MG63 (cell line): ENCODE data around the gene IFT122. TPM values are rescaled to one million over a fixed set of nuclear protein-coding genes. Genes with fewer than 3 reads are reported as not detected.
"Not testable (repeated sequence)": the region's sequence is repeated elsewhere in the genome, so short reads cannot be mapped to it uniquely, and the experiment has no call there.

ENCODE experiments used
- DNase-seq: peaks from one replicate; pipeline ENCODE4 v3.0.0-alpha.2; 2020
- H3K27me3 ChIP-seq: fragments of 250-450 bp; sonication (Bioruptor Pico); 2 replicates; pipeline ENCODE4 v1.5.1; 2020; ENCODE audit warnings: mild to moderate bottlenecking, moderate library complexity
- H3K36me3 ChIP-seq: fragments of 250-450 bp; sonication (Bioruptor Pico); 2 replicates; pipeline ENCODE4 v1.5.1; 2020; ENCODE audit warnings: mild to moderate bottlenecking, moderate library complexity
- H3K4me3 ChIP-seq: fragments of 250-450 bp; sonication (Bioruptor Pico); 2 replicates; pipeline ENCODE4 v1.5.1; 2020; ENCODE audit warnings: mild to moderate bottlenecking, moderate library complexity
- H3K9me3 ChIP-seq: fragments of 250-450 bp; sonication (Bioruptor Pico); 2 replicates; pipeline ENCODE4 v1.5.1; 2020; ENCODE audit warnings: mild to moderate bottlenecking, moderate library complexity
- total RNA-seq: library from RNA; depleted of rRNA; stranded (reverse); fragments of >200 nt; shearing (Covaris generic); gene quantifications from 2 replicates; pipeline ENCODE4 v1.2.3, GENCODE V29; 2014; ENCODE audit warnings: low replicate concordance; rRNA removed

Gene IFT122, protein sequence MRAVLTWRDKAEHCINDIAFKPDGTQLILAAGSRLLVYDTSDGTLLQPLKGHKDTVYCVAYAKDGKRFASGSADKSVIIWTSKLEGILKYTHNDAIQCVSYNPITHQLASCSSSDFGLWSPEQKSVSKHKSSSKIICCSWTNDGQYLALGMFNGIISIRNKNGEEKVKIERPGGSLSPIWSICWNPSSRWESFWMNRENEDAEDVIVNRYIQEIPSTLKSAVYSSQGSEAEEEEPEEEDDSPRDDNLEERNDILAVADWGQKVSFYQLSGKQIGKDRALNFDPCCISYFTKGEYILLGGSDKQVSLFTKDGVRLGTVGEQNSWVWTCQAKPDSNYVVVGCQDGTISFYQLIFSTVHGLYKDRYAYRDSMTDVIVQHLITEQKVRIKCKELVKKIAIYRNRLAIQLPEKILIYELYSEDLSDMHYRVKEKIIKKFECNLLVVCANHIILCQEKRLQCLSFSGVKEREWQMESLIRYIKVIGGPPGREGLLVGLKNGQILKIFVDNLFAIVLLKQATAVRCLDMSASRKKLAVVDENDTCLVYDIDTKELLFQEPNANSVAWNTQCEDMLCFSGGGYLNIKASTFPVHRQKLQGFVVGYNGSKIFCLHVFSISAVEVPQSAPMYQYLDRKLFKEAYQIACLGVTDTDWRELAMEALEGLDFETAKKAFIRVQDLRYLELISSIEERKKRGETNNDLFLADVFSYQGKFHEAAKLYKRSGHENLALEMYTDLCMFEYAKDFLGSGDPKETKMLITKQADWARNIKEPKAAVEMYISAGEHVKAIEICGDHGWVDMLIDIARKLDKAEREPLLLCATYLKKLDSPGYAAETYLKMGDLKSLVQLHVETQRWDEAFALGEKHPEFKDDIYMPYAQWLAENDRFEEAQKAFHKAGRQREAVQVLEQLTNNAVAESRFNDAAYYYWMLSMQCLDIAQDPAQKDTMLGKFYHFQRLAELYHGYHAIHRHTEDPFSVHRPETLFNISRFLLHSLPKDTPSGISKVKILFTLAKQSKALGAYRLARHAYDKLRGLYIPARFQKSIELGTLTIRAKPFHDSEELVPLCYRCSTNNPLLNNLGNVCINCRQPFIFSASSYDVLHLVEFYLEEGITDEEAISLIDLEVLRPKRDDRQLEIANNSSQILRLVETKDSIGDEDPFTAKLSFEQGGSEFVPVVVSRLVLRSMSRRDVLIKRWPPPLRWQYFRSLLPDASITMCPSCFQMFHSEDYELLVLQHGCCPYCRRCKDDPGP
- 25.3 and 45.7 TPM in 2 replicates for total RNA-seq

DNA sequence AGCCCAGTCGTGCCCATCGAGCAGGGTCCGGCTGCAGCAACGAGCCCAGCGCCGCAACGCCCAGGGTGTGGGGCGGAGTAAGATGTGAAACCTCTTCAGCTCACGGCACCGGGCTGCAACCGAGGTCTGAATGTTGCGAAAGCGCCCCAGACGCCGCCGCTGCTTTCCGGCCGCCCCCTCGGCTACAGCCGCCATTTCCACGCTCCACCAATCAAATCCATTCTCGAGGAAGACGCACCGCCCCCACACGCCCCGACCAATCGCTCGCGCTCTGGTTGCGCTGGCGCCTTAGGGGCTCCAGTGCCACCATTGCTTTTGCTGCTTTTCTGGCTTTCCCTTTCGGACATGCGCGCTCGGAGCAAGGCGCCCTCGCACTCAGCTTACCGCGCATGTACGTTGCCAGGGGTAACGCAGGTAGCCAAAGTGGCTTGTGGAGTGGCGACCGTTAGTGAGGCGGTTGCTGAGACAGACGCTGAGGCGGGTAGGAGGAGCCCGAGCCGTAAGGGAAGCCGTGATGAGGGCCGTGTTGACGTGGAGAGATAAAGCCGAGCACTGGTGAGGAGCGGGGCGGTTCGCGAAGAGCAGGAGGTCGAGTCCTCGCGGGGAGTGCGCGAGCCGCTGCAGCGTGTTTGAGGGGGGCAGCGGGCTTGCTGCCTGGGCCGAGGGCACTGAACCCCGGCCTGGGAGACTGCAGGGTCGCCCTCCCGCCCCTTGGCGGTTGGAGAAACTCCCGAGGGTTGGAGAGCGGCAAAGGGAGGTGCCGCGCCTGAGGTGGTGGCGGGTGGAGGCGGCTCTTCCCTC is at the start of gene IFT122, which contains the start of gene MBD4:
IFT122 (plus strand) TSS at position 408 of the 801 bp plus-strand sequence; CDS start at position 515, 107 bp downstream.
MBD4 (minus strand) TSS at position 132 of the 801 bp plus-strand sequence; CDS start at position 17, 115 bp downstream.
- peak; percentile 99 for DNase-seq
- H3K27me3 ChIP-seq: no peaks in the 10 kb centered on the region
- H3K4me3 ChIP-seq: peak within 1 kb of the TSS; percentile 91

GRCh38 chr3:129391583-129391982 is 48.4 kb upstream of the IFT122 start:
- H3K36me3 ChIP-seq: peaks cover 61% of the 10 kb centered on the region
- H3K27me3 ChIP-seq, H3K9me3 ChIP-seq, DNase-seq, H3K4me3 ChIP-seq: not testable (repeated sequence)

More for the DNA sequence above, at the start of gene IFT122, which contains the start of gene MBD4:
- peaks cover 26% of the 10 kb centered on the region for H3K36me3 ChIP-seq
- H3K9me3 ChIP-seq: no peaks in the 10 kb centered on the region

DNA sequence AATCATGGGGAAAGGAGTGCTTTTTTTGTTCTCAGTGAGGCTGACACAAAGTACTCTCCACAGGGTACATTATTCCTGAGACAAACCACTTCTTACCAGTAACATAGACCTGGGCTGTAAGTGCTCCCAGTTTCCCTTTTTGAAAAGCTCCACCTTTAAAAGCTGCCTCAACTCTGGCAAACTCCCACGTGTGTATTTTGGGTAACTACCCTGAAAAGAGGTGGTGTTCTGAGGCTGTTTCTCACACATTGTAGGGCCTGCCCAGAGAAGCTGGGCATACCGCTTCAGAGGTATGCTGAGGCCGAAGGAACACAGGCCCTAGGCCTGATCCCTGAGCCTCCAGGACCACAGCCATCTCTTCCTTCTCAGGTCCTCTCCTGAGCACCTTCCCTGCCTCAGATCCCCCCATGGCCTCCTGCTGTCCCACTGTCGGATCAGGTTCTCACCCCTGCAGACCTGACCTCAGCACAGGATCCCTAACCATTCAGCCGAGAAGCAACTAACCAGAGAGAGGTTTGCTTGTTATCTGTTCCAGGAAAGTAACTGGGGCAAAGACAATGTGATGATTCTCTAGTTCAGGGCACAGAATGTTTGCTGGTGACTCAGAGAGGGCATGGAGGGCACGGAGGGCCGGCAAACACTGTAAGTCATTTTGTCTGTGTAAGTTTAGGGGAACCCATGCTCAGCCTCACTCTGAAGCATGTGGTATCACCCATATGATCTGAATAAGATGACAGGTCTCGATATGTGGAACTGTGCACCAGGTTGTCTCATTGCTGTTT is 47.7 kb upstream of the IFT122 start:
- H3K36me3 ChIP-seq: peaks cover 64% of the 10 kb centered on the region
- not testable (repeated sequence) for H3K27me3 ChIP-seq, DNase-seq, H3K4me3 ChIP-seq, H3K9me3 ChIP-seq

GRCh38 chr3:129393271-129393670 is 46.8 kb upstream of the IFT122 start:
- H3K36me3 ChIP-seq: peaks cover 59% of the 10 kb centered on the region
- no peak for DNase-seq
- H3K9me3 ChIP-seq: no peaks in the 10 kb centered on the region
- no peak overlapping the region for H3K4me3 ChIP-seq
- H3K27me3 ChIP-seq: no peaks in the 10 kb centered on the region

- not testable (repeated sequence) for DNase-seq, H3K27me3 ChIP-seq
These were observed 46.1 kb upstream of the IFT122 start for GRCh38 chr3:129393760-129394564.

GRCh38 chr3:129398803-129399144 is 41.2 kb upstream of the IFT122 start:
- peaks cover 26% of the 10 kb centered on the region for H3K36me3 ChIP-seq
- no peaks in the 10 kb centered on the region for H3K27me3 ChIP-seq
- peak overlapping the region; percentile 87 for H3K4me3 ChIP-seq
- peak; percentile 13 for DNase-seq
- H3K9me3 ChIP-seq: no peaks in the 10 kb centered on the region

More at GRCh38 chr3:129393760-129394564, 46.1 kb upstream of the IFT122 start:
- H3K36me3 ChIP-seq: peaks cover 54% of the 10 kb centered on the region
- not testable (repeated sequence) for H3K9me3 ChIP-seq, H3K4me3 ChIP-seq

GRCh38 chr3:129399145-129399894 is 40.7 kb upstream of the IFT122 start:
- peak overlapping the region; percentile 87 for H3K4me3 ChIP-seq
- H3K36me3 ChIP-seq: peaks cover 26% of the 10 kb centered on the region
- no peaks in the 10 kb centered on the region for H3K27me3 ChIP-seq
- no peaks in the 10 kb centered on the region for H3K9me3 ChIP-seq
- DNase-seq: peak; percentile 87

DNA sequence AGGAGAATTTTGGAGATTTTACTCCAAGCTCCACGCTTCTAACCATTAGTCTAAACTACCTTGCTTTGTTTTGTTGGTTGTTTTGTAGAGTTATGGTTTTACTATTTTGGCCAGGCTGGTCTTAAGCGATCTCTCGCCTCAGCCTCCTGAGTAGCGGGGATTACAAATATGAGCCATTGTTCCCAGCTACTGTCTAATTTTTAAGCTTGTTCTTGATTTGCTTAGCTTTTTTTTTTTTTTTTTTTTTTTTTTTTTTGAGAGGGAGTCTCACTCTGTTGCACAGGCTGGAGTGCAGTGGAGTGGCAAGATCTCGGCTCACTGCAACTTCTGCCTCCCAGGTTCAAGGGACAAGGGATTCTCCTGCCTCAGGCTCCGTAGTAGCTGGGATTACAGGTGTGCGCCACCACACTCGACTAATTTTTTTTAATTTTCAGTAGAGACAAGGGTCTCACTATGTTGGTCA is 40.1 kb upstream of the IFT122 start:
- H3K27me3 ChIP-seq: no peaks in the 10 kb centered on the region
- no peaks in the 10 kb centered on the region for H3K9me3 ChIP-seq
- DNase-seq: no peak
- H3K4me3 ChIP-seq: peak overlapping the region; percentile 87
- H3K36me3 ChIP-seq: peaks cover 26% of the 10 kb centered on the region

DNA sequence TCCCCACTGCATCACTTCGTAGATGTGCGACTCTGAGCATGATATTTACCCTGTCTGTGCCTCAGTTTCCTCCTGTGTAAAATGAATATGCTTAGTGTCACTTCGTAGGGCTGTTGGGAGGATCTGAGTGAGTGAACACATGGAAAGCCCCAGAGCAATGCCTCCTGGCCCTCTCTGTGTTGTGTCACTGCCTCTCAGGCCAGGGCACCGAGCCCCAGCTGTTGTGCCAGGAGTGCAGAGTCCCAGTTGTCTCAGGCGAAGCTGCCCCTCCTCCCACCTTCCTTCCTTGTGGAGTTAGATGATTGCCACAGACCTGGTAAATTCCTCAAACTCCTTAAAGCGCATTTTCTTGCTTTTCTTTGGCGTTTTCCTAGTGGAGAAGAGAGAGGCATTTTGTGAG is 37.8 kb upstream of the IFT122 start:
- H3K36me3 ChIP-seq: peaks cover 5% of the 10 kb centered on the region; the same call in 1 of the 2 replicates
- no peak overlapping the region for H3K4me3 ChIP-seq
- DNase-seq: no peak
- no peaks in the 10 kb centered on the region for H3K9me3 ChIP-seq
- no peaks in the 10 kb centered on the region for H3K27me3 ChIP-seq

DNA sequence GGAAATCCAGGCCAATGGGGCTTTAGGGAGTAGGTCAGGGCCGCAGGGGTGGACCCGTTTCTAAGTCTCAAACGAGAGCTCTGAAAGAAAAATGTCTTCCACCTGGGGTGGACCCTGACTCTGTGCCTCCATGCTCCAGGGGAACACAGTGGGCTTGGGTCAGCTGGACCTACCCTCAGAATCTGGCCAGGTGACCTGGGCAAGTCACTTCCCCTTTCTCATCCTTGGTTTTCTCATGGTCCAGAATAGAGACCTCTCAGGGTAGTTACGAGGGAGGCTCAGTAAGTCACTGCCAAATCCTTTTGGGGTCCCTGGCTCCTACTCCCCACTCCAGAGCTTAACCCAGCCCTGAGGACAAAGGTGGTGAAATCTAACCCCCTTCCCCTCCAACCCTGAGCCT is 37.4 kb upstream of the IFT122 start:
- no peak for DNase-seq
- H3K4me3 ChIP-seq: no peak overlapping the region
- no peaks in the 10 kb centered on the region for H3K9me3 ChIP-seq
- no peaks in the 10 kb centered on the region for H3K27me3 ChIP-seq
- peaks cover under 1% of the 10 kb centered on the region; the same call in 1 of the 2 replicates for H3K36me3 ChIP-seq

DNA sequence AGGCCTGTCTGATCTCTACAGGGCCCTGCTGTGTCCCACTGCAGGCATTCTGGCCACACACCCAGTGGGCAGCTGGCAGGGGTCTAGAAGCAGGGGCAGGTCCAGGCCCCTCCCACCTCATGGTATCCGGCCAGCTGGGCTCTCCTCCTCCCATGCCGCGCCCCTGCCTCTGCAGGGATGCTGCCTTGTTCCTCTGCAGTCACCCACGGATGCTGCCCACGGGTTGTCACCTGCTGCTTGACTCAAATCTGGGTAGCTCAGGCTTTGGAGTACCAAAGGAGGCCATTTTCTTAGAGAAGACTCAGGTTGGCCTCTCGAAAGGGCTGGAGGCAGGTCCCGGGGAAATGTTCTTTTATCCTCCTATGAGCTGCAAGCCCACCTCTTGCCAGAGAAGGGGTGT is 36.6 kb upstream of the IFT122 start:
- Histone ChIP-seq H3K4me3 (no peak overlapping the region), H3K27me3 (no peaks in the 10 kb centered on the region), H3K9me3 (no peaks in the 10 kb centered on the region), H3K36me3 (no peaks in the 10 kb centered on the region)
- DNase-seq: no peak

DNA sequence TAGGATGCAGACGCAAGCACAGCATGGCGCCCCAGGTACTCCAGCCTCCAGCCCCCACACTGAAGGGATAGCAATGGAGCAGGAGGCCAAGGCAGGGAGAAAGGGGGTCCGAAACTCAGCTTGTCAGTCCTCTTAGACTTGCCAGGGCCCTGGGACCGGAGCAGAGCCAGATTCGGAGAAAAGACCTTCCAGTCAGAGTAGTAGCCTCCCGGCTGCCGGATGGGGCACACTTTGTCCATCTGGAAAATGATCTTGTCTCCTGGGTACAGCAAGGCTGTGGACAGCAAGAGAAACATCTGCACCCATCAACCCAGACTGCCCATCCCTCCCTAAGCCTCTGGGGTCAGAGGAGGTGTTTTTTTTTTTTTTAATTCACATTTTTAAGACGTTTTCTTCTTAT is 35.9 kb upstream of the IFT122 start:
- DNase-seq: no peak
- Histone ChIP-seq H3K27me3 (no peaks in the 10 kb centered on the region), H3K9me3 (no peaks in the 10 kb centered on the region), H3K4me3 (no peak overlapping the region), H3K36me3 (no peaks in the 10 kb centered on the region)

DNA sequence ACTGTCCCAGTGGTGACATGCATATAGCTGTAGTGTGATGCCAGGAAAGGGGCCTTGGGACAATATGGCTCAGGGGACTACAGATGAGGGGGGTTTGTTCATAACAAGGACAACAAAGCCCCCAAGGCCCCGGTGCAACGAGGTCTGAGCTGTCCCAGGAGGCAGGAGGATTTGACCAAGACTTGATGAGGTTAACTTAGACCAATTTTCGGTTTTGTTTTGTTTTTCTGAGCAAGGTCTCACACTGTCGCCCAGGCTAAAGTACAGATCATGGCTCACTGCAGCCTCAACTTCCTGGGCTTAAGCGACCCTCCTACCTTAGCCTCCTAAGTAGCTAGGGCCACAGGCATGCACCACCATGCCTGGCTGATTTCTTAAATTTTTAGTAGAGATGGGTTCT is 35.4 kb upstream of the IFT122 start:
- Histone ChIP-seq H3K36me3 (no peaks in the 10 kb centered on the region), H3K9me3 (no peaks in the 10 kb centered on the region), H3K27me3 (no peaks in the 10 kb centered on the region), H3K4me3 (no peak overlapping the region)
- DNase-seq: no peak

DNA sequence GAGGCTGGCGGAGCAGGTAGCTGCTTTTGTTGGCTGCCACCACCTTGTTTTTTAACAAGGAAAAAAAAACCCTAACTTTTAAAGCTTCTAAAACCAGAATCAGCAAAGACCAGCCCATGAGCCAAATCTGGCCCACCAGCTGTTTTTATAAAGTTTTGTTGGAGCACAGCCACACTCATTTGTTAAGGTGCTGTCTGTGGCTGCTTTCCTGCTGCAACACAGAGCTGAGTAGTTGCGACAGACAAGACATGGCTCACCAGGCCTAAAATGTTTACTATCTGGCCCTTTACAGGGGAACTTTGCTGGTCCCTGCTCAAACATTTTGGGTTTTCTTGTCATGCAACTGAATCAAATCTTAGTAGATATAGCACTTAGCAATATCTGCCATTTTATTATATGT is 30.5 kb upstream of the IFT122 start:
- Histone ChIP-seq H3K36me3 (no peaks in the 10 kb centered on the region), H3K4me3 (no peak overlapping the region), H3K9me3 (no peaks in the 10 kb centered on the region), H3K27me3 (no peaks in the 10 kb centered on the region)
- DNase-seq: no peak
